Measurements from ENCODE around the gene HOGA1.
"Not testable (repeated sequence)": the region's sequence is repeated elsewhere in the genome, so short reads cannot be mapped to it uniquely, and the experiment has no call there.

The HOGA1 gene

DNA sequence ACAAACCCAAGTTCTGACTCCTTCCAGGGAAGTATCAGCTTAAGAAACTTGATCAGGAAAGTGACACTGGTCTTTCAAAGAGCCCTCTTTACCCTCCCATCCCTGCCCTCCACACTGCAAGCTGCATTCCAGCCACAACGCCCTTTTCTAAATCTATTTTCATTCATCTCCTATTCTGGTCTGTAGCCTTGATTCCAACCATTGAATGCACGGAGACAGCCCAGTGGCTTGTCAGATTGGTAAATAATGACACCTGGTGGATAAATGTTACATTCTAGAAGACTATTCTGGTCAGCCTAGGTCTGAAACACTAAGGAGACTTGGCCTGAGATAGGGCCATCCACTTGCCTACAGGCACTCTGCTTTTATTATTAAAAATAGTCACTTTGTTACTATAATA lies 28.2 kb downstream of the HOGA1 start:
- DNase-seq: peak; percentile 13

- no peak for DNase-seq
Measured at GRCh38 chr10:97618285-97618684, 34.1 kb downstream of the HOGA1 start.

DNA sequence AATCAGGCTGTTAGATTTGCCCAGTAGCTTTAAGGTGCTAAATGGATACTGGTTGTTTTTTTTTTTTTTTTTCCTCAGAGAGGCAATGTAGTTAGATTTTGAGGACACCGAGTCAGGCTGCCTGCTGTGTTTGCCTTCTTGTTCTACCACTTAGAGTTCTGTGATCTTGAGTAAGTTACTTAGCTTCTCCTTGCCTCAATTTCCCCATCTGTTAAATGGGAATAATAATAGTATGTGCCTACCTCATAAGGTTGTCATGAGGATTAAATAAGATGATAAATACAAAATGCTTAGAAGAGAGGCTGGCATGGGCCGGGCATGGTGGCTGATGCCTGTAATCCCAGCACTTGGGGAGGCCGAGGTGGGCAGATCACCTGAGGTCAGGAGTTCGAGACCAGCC lies 34.5 kb downstream of the HOGA1 start:
- no peak for DNase-seq

DNA sequence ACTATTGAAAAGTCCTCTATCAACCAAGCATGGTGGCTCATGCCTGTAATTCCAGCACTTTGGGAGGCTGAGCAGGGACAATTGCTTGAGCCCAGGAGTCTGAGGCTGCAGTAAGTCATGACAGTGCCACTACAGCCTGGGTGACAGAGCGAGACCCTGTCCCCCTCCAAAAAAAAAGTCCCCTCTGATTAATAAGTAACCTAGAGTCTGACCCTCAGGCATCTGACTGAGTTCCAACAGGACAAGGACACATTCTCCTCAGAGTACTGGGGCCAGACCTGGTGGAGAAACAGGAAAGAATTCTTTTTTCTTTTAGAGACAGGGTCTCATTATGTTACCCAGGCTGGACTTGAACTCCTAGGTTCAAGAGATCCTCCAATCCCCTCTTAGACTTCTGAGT lies 39.1 kb downstream of the HOGA1 start:
- no peak for DNase-seq

DNA sequence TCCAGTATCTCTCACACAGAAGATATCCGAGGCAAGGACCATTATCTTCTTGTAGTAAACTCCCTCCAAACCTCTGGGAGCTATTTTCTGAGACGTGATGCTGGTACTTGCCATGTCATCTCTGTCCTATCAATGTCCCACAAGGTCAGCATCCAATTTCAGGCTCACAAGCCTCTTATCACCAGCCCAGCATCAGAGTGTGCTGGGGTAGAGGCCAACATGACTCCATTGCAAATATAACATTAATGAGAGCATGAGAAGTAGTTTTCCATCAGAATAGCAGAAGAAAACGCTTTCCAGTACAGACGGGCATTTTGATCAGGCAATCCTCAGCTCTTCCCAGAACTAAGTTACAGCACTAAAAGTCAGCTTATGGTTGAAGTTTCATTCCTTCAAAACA lies 43.5 kb downstream of the HOGA1 start:
- no peak for DNase-seq

DNA sequence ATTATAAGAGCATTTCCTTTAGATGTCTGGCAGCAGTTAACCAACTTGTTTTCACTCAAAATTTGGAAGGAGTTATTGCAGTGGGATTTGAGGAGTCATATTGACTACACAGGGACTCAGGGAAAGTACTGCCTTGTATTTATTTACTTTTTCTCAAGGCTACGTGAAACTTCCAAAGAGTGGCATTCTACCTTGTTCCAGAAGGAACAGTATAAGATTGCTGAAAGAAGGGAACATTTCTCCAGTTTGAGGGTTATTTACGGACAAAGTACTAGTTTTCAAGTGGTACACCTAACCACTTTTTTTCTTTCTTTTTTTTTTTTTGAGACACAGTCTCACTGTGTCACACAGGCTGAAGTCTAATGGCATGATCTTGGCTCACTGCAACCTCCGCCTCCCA lies 44.0 kb downstream of the HOGA1 start:
- no peak for DNase-seq

GRCh38 chr10:97629289-97629688 lies 45.1 kb downstream of the HOGA1 start:
- no peak for DNase-seq

GRCh38 chr10:97631098-97631497 lies 46.9 kb downstream of the HOGA1 start:
- DNase-seq: no peak

- peak; percentile 38 for DNase-seq
Measured at GRCh38 chr10:97632949-97633884, 49.0 kb downstream of the HOGA1 start, which contains the start of gene MORN4. Gene MORN4, minus strand, starts transcription at chr10:97633500. Its CDS starts 13,847 bp downstream, at chr10:97619653.

GRCh38 chr10:97633921-97634320 lies 49.7 kb downstream of the HOGA1 start:
- no peak for DNase-seq

- DNase-seq: no peak
Measured at GRCh38 chr10:97635577-97635976, 51.4 kb downstream of the HOGA1 start.

- not testable (repeated sequence) for DNase-seq
Measured at GRCh38 chr10:97639090-97639489, 54.9 kb downstream of the HOGA1 start.

DNA sequence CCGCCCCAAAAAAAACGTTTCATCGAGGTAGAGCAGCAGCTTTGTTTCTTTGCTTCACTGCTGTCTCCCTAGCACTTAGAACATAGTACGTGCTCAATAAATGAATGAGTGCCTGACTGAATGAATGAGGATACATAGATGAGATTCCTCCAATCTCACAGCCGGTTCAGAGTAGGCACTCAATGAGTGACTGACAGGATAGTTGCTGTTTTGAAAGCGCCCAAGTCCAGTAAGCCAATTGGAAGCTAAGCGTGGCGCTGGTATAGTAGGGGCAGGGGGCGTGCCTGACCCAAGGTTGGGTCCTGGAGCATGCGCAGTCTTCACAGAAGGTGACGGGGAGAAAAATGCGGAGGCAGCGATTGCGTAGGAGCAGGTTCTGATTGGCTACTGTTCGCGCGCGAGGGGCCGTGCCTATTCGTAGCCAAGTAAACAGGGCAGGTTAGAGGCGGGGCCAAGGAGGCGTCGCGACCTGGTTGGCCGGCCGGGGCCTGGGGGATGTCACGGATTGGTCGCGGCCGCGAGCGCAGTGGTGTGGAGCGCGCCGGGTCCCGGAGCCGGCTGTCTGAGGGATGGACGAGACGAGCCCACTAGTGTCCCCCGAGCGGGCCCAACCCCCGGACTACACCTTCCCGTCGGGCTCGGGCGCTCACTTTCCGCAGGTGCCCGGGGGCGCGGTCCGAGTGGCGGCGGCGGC lies 56.1 kb downstream of the HOGA1 start, which contains the start of gene PI4K2A:
PI4K2A (plus strand) TSS at position 498 of the 694 bp plus-strand sequence; CDS start at position 570, 72 bp downstream.
- peak; percentile 95 for DNase-seq

DNA sequence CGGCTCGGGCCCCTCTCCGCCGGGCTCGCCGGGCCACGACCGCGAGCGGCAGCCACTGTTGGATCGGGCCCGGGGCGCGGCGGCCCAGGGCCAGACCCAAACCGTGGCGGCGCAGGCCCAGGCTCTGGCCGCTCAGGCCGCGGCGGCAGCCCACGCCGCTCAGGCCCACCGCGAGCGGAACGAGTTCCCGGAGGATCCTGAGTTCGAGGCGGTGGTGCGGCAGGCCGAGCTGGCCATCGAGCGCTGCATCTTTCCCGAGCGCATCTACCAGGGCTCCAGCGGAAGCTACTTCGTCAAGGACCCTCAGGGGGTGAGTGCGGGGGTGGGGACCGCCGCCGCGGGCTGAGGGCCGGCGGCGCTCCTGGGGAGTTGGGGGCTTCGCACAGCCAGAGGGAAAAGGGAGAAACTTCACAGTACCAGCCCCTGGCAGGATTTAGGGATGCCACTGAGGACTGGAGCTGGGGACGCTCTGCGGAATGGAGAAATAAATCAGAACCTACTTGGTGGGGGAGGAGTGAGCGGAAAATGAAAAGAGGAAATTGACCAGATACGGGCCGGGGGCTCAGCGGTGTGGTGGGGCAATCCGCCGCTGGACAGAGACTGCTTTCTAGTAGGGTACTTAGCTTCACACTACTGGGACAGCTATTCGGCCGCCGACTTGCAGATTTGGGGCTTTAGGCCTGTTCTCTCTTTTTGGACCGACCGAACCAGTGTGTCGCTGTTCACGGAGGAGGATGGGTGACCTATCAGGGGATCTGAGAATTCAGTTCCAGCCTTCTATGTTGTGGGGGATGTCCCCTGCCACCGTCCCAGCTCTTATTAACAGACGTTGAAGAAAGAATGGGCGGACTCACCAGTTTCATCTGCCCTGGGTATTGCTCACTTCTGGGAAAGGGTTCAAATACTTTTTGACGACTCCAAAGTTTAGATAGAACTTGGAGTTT lies 57.0 kb downstream of the HOGA1 start:
- no peak for DNase-seq

GRCh38 chr10:97642471-97643159 lies 58.4 kb downstream of the HOGA1 start:
- DNase-seq: not testable (repeated sequence)

DNA sequence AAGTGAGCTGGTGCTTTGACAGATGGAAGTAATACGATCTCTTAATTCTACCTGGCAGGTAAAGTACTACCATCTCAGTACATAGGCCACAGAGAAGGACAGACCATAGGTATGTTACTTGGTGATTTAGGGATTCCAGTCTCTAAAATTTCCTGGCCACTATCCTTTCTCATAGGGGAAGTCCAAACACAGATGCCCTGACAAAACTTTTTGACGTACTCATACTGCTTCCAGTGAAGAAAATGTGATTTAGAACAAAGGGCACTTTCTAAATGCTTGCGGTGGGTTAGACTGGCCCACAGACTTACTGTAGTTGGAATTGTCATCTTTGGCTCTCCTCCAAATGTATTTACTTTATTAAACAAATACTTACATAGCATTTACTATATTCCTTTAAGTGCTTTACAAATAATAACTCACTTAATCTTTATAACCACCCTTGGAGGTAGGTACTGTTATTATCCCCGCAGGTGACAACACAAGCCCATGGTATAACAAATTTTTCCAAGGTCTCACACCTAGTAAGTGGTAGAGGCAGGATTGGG lies 59.3 kb downstream of the HOGA1 start:
- DNase-seq: no peak

- no peak for DNase-seq
Measured at GRCh38 chr10:97644936-97645335, 60.7 kb downstream of the HOGA1 start.

DNA sequence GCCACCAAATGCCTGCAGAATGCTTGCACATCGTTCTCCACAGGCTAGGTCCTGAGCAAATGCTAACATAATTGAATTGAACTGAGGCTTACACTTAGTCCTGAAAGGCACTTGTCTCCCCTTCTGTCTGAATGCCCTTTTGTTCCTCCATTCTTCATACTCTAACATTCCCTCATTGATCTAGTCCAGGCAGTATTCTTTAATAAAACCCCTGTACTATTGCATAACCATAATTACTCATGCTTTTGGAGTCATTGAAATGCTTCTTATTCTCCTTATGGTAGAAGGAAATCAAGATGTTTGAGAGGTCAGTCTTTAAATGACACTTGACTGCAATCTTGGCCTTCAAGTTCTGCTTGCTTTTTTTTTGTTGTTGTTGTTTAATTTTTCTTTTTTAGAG lies 63.4 kb downstream of the HOGA1 start:
- no peak for DNase-seq

DNA sequence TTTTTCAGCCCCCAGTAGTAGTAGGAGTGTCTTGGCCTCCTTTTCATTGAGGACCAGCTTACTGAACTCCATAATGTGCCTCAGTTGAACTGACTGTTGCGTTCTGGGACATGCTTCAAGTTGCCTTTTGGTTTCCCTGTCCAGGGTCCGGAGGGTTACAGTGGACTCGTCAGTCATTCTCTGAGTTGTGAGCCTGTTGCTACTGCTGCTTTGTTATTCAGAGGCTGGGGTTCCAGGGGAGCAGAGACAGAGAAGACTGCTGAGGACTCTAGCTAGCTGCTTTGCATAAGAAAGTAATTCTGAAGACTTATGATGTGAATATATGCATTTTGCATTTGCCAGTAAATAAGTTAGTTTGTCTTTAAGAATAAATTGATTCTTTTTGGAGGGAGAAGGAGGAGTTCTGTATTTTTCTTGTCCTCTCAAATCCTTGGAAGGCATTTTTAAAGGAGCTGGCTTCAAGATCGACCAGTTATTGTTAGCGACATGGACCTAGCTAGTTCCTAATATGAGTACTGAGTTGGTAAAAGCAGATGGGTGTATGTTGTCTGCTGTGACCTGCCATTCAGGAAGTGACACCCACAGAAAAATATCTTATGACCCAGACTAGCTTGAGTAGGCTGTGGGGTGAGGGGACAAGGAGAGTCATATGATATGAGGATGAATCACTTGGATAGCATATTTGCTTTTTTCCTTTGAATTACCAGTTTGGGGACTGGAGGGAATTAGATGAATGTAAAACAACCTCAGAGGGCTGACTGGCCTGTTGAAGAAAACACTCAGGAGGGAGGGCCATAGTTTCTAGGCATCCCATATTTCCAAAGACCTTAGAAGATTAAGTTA lies 64.6 kb downstream of the HOGA1 start:
- no peak for DNase-seq

- DNase-seq: not testable (repeated sequence)
Measured at GRCh38 chr10:97649405-97649750, 65.2 kb downstream of the HOGA1 start.

DNA sequence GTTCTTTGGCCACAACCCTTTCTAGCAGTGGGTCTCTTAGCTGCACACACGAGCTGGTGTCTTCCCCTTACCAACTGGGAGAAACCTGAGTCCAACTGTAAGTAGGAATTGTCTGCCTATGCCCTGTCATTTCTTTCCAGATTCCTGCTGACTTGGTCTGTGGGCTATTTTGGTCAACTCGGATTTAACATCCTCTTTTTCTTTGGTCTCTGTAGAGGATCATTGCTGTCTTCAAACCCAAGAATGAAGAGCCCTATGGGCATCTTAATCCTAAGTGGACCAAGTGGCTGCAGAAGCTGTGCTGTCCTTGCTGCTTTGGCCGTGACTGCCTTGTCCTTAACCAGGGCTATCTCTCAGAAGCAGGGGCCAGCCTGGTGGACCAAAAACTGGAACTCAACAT lies 66.5 kb downstream of the HOGA1 start:
- no peak for DNase-seq

Data from NCI-H1694 (cell line).